WI38 (cell line): Measurements from ENCODE around the gene GYG2.

Experiments
- H3K4me3 ChIP-seq: 2 replicates; pipeline ENCODE4 v1.5.1; 2011; ENCODE audit warnings: low read depth, mild to moderate bottlenecking, control low read depth, low read length
- TF ChIP-seq, protein P1 (sequence below): IDR thresholded peaks from 2 replicates; pipeline ENCODE4 v1.5.1; 2012; ENCODE audit warnings: low read depth, mild to moderate bottlenecking, control low read depth, low read length

Gene GYG2

DNA sequence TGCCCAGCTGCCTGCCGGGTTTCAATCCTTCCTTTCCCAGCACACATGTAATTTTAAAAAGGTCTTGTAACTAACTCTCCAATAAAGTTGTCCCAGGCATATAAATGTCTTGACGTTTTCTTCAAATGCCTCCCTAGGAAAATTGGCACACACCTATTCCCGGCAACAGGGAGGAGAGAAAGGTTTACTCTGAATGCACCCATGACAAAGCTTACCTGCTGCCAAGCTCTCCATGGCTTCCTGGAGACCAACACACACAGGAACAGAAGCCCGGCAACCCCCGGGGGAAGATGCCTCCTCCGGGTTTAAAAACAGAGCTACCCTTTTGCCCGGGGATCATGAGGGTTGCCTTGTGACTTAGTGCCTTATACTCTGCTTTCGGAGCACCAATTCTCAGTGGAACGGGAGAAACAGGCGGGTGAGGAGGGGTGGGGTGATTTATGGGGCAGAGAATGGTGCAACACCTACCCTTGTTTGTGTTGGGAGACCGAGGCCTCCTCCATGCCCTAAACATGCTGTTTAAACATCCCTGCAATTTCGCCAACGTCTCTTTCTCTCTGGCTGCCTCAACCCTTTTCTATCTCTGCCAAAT, 4.8 kb upstream of the GYG2 start:
- TF ChIP-seq, protein P1, sequence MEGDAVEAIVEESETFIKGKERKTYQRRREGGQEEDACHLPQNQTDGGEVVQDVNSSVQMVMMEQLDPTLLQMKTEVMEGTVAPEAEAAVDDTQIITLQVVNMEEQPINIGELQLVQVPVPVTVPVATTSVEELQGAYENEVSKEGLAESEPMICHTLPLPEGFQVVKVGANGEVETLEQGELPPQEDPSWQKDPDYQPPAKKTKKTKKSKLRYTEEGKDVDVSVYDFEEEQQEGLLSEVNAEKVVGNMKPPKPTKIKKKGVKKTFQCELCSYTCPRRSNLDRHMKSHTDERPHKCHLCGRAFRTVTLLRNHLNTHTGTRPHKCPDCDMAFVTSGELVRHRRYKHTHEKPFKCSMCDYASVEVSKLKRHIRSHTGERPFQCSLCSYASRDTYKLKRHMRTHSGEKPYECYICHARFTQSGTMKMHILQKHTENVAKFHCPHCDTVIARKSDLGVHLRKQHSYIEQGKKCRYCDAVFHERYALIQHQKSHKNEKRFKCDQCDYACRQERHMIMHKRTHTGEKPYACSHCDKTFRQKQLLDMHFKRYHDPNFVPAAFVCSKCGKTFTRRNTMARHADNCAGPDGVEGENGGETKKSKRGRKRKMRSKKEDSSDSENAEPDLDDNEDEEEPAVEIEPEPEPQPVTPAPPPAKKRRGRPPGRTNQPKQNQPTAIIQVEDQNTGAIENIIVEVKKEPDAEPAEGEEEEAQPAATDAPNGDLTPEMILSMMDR = no peak

DNA sequence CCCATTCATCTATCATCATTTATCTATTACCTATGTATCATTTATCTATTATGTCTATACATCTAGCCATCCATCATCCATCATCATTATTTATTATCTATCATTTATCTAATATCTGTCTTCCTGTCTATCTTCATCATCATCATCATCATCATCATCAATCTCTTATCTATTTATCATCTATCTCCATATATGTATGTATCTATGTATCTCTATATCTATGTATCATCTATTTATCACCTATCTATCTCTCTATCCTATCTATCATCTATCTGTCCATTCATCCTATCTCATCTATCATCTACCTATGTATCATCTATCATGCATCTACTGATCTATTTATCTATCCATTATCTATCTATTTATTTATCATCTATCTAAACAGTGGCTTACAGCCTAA, 3.8 kb upstream of the GYG2 start:
- H3K4me3 ChIP-seq = no peak overlapping the region
- TF ChIP-seq, protein P1 = no peak

More for the DNA sequence above, 4.8 kb upstream of the GYG2 start:
- no peak overlapping the region for H3K4me3 ChIP-seq

DNA sequence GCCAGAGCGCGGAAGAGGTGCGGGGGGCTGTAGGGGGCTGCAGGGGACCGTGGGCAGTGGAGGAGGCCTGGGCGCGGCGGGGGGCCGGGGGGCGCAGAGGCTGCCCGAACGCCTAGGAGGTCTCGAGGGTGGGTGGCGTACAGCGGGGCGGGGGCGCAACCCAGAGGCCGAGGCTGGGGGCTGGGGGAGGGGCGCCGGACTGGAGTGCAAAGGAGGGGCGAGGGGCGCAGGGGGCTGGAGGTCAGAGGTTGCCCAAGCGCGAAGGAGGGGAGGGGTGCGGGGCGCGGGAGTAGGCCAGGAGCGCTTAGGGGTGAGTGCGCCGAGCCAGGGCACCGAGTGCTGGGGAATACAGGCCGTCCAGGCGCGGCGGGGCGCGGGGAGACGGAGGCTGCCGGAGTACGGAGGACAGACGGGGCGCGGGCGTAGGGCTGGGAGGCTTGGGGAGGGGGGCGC, 255 bp downstream of the GYG2 start:
- peak overlapping the region; percentile 55 for H3K4me3 ChIP-seq
- TF ChIP-seq, protein P1 = no peak

DNA sequence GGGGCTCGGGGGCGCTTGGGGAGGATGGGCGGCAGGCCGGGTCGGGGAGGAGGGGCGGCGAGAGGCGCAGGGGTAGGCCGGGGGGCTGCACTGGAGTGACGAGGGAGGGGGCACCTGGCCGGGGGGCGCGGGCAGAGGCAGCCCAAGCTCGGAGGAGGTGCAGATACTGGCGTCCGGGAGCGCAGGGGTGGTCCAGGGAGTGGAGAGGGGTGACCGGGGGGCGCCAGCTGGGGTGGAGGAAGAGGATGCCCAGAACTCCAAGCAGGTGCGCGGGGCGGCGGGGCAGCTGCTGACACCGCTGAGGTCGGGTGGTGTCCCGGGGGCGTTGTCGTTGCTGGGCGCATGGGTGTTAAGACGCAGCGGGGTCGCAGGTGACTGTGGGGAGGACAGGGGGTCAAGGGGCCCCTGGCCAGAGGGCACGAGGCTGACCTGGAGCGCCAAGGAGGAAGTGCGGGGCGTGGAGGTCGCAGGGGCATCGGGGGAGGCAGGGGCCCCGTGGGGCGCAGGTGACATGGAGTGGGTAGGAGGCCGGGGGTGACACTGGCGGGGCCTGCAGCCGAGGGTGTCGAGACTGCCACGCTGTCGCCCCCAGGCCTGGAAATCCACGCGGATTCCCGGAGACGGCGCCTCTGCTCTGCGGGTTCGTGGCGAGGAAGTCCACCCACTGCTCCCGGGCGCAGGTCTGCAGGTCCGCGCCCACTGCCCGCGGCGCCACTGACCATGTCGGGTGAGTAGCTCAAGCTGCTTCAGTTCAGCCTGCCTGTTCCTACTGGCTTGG, 928 bp downstream of the GYG2 start:
- H3K4me3 ChIP-seq = peak overlapping the region; percentile 55
- TF ChIP-seq, protein P1 = no peak

DNA sequence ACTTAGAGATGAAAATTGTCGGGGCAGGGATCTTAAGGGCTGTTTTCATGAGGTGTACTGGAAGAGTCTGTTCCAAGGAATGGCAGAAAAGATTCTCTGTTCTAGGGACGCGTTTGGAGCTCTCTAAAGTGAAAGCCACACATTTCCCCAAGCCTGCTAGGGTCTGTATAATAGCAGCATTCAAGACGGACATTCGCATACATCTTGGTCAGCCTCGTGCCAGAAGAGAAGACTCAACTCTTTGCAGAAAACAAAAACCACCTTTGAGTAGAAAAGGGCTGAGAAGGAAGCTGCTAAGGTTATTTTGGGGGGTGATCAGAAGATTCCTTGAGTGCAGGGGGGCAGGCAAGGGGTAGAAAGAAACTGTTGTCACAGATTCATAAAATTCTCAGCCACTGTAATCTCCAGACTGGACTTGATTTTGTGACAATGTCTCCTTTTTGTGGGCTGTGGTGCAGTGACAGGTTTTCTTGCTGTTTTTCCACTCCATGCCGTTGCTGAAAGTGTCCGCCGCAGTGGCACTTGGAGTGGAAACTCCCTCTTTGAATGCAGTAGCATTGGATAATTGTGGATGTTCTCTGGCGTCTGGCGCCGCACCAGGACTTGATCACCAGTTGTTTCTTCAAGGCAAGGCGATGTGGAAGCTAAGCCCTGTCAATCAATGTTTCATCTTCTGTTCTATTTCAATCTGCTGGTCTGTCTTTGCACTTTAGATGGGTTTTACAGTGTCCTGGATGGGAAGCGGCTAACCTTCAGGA, 2.9 kb downstream of the GYG2 start:
- H3K4me3 ChIP-seq = no peak overlapping the region
- TF ChIP-seq, protein P1 = no peak

DNA sequence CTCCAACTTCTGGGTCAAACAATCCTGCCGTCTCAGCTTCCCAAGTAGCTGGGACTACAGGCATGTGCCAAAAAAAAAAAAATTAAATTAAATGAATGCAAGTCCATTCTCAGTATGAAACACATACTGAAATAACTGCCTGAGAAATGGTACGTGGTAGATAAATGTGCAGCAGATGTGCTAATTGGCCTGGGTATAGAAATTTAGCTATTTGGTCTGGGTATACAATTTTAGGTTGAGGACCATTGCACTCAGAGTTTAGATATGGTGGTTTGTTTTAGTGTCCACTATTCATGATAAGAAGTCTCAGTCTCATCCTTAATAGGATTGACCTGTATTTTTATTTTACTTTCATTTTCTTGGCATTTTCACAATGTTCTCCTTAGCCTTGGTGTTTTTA, 9.2 kb downstream of the GYG2 start:
- no peak overlapping the region for H3K4me3 ChIP-seq
- TF ChIP-seq, protein P1 = no peak
